Loucy (cell line): Measurements from ENCODE around the gene SORCS2.

Experiments used
- H2AFZ ChIP-seq: fragments of 200-600 bp; sonication (generic); 2 replicates; pipeline ENCODE4 v1.6.0; 2016; ENCODE audit warnings: antibody characterized with exemption, mild to moderate bottlenecking, low read length, moderate library complexity
- H3F3A ChIP-seq: fragments of 200-600 bp; 2 replicates; pipeline ENCODE4 v1.6.0; 2016; ENCODE audit warnings: antibody characterized with exemption, low read depth, mild to moderate bottlenecking
- H3K27me3 ChIP-seq: fragments of 200-600 bp; sonication (generic); 2 replicates; pipeline ENCODE4 v1.6.1; 2014; ENCODE audit warnings: low read length, mild to moderate bottlenecking; ENCODE audit not compliant: insufficient read depth, poor library complexity, severe bottlenecking
- H3K36me3 ChIP-seq: fragments of 200-600 bp; sonication (generic); 2 replicates; pipeline ENCODE4 v1.6.1; 2016; ENCODE audit warnings: low read length; ENCODE audit not compliant: insufficient read depth
- H3K4me1 ChIP-seq: fragments of 200-600 bp; sonication (generic); 2 replicates; pipeline ENCODE4 v1.5.1; 2014; ENCODE audit warnings: low read length, mild to moderate bottlenecking; ENCODE audit not compliant: insufficient read depth, poor library complexity, severe bottlenecking
- H3K4me2 ChIP-seq: fragments of 200-600 bp; sonication (generic); 2 replicates; pipeline ENCODE4 v1.6.0; 2014; ENCODE audit warnings: antibody characterized with exemption, low read length, low read depth, mild to moderate bottlenecking; ENCODE audit not compliant: poor library complexity, severe bottlenecking
- H3K4me3 ChIP-seq: fragments of 200-600 bp; sonication (generic); 2 replicates; pipeline ENCODE4 v1.5.1; 2014; ENCODE audit warnings: low read length, mild to moderate bottlenecking, mixed read lengths; ENCODE audit not compliant: poor library complexity, severe bottlenecking
- H3K79me2 ChIP-seq: fragments of 200-600 bp; sonication (generic); 2 replicates; pipeline ENCODE4 v1.6.1; 2014; ENCODE audit warnings: low read length; ENCODE audit not compliant: insufficient read depth
- H3K9ac ChIP-seq: fragments of 200-600 bp; sonication (generic); 2 replicates; pipeline ENCODE4 v1.6.0; 2014; ENCODE audit warnings: mild to moderate bottlenecking, low read depth, low read length, moderate library complexity; ENCODE audit not compliant: poor library complexity, severe bottlenecking
- H3K9me2 ChIP-seq: fragments of 200-600 bp; sonication (generic); replicated peaks from 2 replicates; pipeline ENCODE4 v1.6.1; 2016; ENCODE audit warnings: low read depth, low read length, mixed read lengths
- H3K9me3 ChIP-seq: fragments of 200-600 bp; sonication (generic); 2 replicates; pipeline ENCODE4 v1.6.1; 2014; ENCODE audit warnings: mild to moderate bottlenecking, antibody characterized with exemption, low read length, low read depth; ENCODE audit not compliant: insufficient read depth
- H4K20me1 ChIP-seq: fragments of 200-600 bp; sonication (generic); 2 replicates; pipeline ENCODE4 v1.6.0; 2014; ENCODE audit warnings: antibody characterized with exemption, low read length, mild to moderate bottlenecking; ENCODE audit not compliant: insufficient read depth, poor library complexity, severe bottlenecking
- CTCF ChIP-seq: fragments of 200-600 bp; sonication (generic); conservative IDR thresholded peaks from 2 replicates; pipeline ENCODE4 v1.5.1; 2014; ENCODE audit warnings: mild to moderate bottlenecking, antibody characterized with exemption, low read length
- EZH2phosphoT487 ChIP-seq: fragments of 200-600 bp; IDR thresholded peaks from 2 replicates; pipeline ENCODE4 v1.6.1; 2018; ENCODE audit warnings: antibody characterized with exemption, mild to moderate bottlenecking, moderate library complexity, borderline replicate concordance

The SORCS2 gene

GRCh38 chr4:7297881-7298280 is 105.5 kb downstream of the SORCS2 start:
- no peaks in the 10 kb centered on the region for H3K4me1 ChIP-seq
- no peak overlapping the region for H3K4me3 ChIP-seq
- TF ChIP-seq CTCF (no peak), EZH2phosphoT487 (no peak)
- no peaks in the 10 kb centered on the region for H4K20me1 ChIP-seq
- H2AFZ ChIP-seq, result no peak overlapping the region
- no peaks in the 10 kb centered on the region for H3K27me3 ChIP-seq
- no peak overlapping the region for H3K9ac ChIP-seq
- H3K4me2 ChIP-seq, result no peak overlapping the region
- no peaks in the 10 kb centered on the region for H3K79me2 ChIP-seq
- no peaks in the 10 kb centered on the region for H3K9me2 ChIP-seq
- H3K9me3 ChIP-seq, result peaks cover 6% of the 10 kb centered on the region; the same call in 1 of the 2 replicates
- H3F3A ChIP-seq, result no peaks in the 10 kb centered on the region
- no peaks in the 10 kb centered on the region for H3K36me3 ChIP-seq

DNA sequence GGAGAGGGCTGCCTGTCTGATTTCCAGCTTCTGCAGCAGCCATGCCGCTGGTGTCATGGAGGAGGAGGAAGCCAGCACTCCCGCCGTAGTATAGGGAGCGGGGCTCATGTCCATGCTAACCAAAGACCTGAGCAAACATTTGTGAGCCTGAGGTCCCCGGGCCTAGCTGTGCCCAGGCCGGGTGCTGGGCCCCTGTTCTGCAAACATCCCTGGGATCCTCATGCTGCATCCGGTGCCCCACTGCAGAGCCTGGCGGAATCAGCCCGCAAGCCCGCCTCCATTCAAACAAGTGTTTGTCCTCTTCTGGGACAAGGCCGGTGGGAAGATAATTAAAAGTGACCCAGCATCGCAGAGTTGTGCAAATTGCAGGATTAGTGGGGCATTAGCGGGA is 106.3 kb downstream of the SORCS2 start:
- no peak overlapping the region for H3K4me3 ChIP-seq
- H3K4me1 ChIP-seq, result no peaks in the 10 kb centered on the region
- peaks cover 6% of the 10 kb centered on the region; the same call in 1 of the 2 replicates for H3K9me3 ChIP-seq
- H3K36me3 ChIP-seq, result no peaks in the 10 kb centered on the region
- H4K20me1 ChIP-seq, result no peaks in the 10 kb centered on the region
- no peak overlapping the region for H3K9ac ChIP-seq
- no peaks in the 10 kb centered on the region for H3K9me2 ChIP-seq
- H3K4me2 ChIP-seq, result no peak overlapping the region
- H3K27me3 ChIP-seq, result no peaks in the 10 kb centered on the region
- TF ChIP-seq EZH2phosphoT487 (no peak), CTCF (no peak)
- H3F3A ChIP-seq, result no peaks in the 10 kb centered on the region
- no peaks in the 10 kb centered on the region for H3K79me2 ChIP-seq
- H2AFZ ChIP-seq, result no peak overlapping the region

- Histone ChIP-seq H3K4me1 (no peaks in the 10 kb centered on the region), H3K9me3 (peaks cover 6% of the 10 kb centered on the region; the same call in 1 of the 2 replicates), H3K36me3 (no peaks in the 10 kb centered on the region), H3F3A (no peaks in the 10 kb centered on the region), H2AFZ (no peak overlapping the region), H3K9me2 (no peaks in the 10 kb centered on the region), H3K9ac (no peak overlapping the region), H3K27me3 (no peaks in the 10 kb centered on the region), H4K20me1 (no peaks in the 10 kb centered on the region), H3K4me3 (no peak overlapping the region), H3K79me2 (no peaks in the 10 kb centered on the region), H3K4me2 (no peak overlapping the region)
- TF ChIP-seq EZH2phosphoT487 (no peak), CTCF (no peak)
Measured at GRCh38 chr4:7299010-7299907, 106.9 kb downstream of the SORCS2 start.
